H54 (cell line): ENCODE data around the gene KLHL2.

Experiments used
- DNase-seq: peaks from one replicate; pipeline ENCODE4 v3.0.0; 2011; ENCODE audit warnings: low spot score, mixed read lengths; ENCODE audit not compliant: insufficient read length
- FAIRE-seq: peaks from 3 replicates; lab custom pipeline; 2011; peaks lifted over from hg19 to GRCh38; lab: Jason Lieb, UNC
- POLR2A ChIP-seq: IDR thresholded peaks from 2 replicates; pipeline ENCODE4 v1.6.1; 2011; ENCODE audit warnings: low read depth, mild to moderate bottlenecking, low read length

Gene KLHL2

DNA sequence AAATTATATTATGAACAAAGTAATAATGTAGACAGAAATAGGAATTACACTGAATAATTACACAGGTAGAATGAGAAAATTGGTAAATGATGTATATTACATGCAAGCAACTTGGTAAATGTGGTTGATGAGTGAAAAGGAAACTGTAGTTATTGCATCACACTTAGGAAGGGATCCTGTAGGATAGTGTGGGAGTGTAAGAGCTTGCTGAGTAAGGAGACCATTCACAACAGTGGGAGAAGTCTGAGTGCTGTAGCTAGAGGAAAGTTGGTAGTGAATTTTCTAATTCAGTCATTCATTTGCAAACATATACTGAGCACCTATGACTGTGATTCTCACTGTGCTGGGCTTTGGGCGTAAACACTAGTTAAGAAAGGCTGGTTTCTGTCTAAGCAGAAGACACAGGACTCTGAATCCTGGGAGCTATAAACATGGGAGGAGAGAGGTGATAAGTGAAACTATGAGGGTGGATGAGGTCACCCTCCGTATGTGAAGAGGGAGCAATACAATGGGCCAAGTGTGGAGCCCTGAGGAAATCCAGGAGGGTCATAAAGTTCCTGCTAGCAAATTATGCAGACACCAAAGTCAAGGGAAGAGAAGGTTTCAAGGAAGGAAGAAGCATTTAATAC lies 157.2 kb downstream of the KLHL2 start:
- DNase-seq: no peak
- no peak for TF ChIP-seq POLR2A
- no peak for FAIRE-seq

DNA sequence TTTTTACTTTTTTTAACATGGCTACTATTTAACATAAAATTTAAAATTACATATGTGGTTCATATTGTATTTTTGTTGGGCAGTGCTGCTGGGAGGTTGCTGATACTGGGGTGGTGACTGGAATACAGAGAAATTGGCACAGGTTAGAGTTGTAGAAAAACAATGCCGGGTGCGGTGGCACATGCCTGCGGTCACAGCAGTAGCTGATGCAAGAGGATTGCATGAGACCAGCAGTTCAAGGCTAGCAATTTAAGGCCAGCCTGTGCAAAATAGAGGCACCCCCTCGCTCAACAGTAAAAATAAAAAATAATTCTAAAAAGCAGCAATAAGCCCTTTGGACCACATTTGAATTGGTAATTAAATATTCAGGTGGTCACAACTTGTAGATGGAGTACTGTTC lies 159.7 kb downstream of the KLHL2 start:
- TF ChIP-seq POLR2A: no peak
- DNase-seq (no peak), FAIRE-seq (no peak)

DNA sequence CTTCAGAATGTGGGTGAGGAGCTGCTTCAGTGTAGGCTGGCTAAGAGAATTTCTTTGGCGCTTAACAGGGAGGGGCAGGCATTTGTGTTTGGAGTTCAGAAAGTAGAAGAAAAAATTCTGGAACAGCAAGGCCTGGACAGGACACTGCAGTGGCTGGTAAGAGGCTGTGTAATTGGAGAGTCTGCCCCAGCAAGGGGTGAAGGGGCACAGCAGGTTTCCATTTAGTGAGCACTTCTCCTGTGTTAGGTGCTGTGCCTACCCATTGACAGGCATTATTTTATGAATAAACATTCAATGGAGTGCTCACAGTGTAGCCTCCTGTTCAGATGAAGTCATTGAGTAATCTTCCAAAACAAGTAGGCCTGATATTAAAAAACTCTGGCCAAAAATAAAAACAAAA lies 160.8 kb downstream of the KLHL2 start:
- no peak for FAIRE-seq
- no peak for TF ChIP-seq POLR2A
- DNase-seq: no peak

DNA sequence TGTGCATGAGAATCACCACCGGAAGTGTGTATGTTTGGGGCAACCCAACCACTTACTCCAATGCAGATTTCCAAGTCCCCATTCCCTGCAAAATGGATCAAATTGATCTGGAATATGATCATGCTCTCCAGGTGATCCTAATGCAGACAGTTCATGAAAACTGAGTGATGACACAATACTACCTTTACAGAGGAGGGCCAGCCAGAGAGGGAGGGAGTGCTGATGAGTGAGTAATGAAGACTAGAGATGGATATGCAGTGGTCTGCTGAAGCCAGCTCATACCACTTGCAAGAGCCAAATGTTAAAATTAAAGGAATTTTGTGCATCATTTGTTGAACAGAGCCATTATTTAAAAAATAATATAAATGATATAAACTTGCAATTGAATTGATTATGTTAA lies 161.2 kb downstream of the KLHL2 start:
- DNase-seq (no peak), FAIRE-seq (no peak)
- no peak for TF ChIP-seq POLR2A

GRCh38 chr4:165369522-165369921 lies 162.2 kb downstream of the KLHL2 start:
- FAIRE-seq (no peak), DNase-seq (no peak)
- no peak for TF ChIP-seq POLR2A

GRCh38 chr4:165370530-165370929 lies 163.2 kb downstream of the KLHL2 start:
- no peak for FAIRE-seq
- no peak for TF ChIP-seq POLR2A
- no peak for DNase-seq
